ENCODE results near the gene PNMA8B.

PNMA8B gene

GRCh38 chr19:46508206-46508605 is 12.5 kb upstream of the PNMA8B start:
- H4K20me1 ChIP-seq (ENCODE audit: insufficient read depth), result no peaks in the 10 kb centered on the region
- H3K4me3 ChIP-seq (IDR thresholded peaks at IDR 0.05; ENCODE audit: insufficient read depth, low read depth, low read length), result no peak overlapping the region
- H3K27me3 ChIP-seq (ENCODE audit: insufficient read depth, low read depth), result peaks cover 50% of the 10 kb centered on the region
- H3K36me3 ChIP-seq (ENCODE audit: insufficient read depth), result no peaks in the 10 kb centered on the region
- no peaks in the 10 kb centered on the region for H3K79me2 ChIP-seq (ENCODE audit: insufficient read depth, low read depth)
- H3K9ac ChIP-seq, result no peak overlapping the region
- H3K4me1 ChIP-seq (ENCODE audit: low read depth, poor library complexity, severe bottlenecking), result peaks cover 12% of the 10 kb centered on the region
- no peak overlapping the region for H3K4me2 ChIP-seq
- H3K27ac ChIP-seq, result no peak overlapping the region
- no peak overlapping the region for H2AFZ ChIP-seq (ENCODE audit: low read depth)
- TF ChIP-seq CTCF (conservative IDR thresholded peaks at IDR 0.05; ENCODE audit: low read depth, low read length), result no peak

- H2AFZ ChIP-seq (ENCODE audit: low read depth), result no peak overlapping the region
- H3K27ac ChIP-seq, result no peak overlapping the region
- no peaks in the 10 kb centered on the region for H3K79me2 ChIP-seq (ENCODE audit: insufficient read depth, low read depth)
- TF ChIP-seq CTCF (conservative IDR thresholded peaks at IDR 0.05; ENCODE audit: low read depth, low read length), result no peak
- H3K36me3 ChIP-seq (ENCODE audit: insufficient read depth), result no peaks in the 10 kb centered on the region
- H3K4me3 ChIP-seq (IDR thresholded peaks at IDR 0.05; ENCODE audit: insufficient read depth, low read depth, low read length), result no peak overlapping the region
- H3K9ac ChIP-seq, result no peak overlapping the region
- peaks cover 55% of the 10 kb centered on the region for H3K27me3 ChIP-seq (ENCODE audit: insufficient read depth, low read depth)
- H3K4me1 ChIP-seq (ENCODE audit: low read depth, poor library complexity, severe bottlenecking), result peaks cover 6% of the 10 kb centered on the region
- no peaks in the 10 kb centered on the region for H4K20me1 ChIP-seq (ENCODE audit: insufficient read depth)
- no peak overlapping the region for H3K4me2 ChIP-seq
These were observed 8.3 kb upstream of the PNMA8B start for GRCh38 chr19:46503848-46504453.

- Histone ChIP-seq H3K4me3 (IDR thresholded peaks at IDR 0.05; ENCODE audit: insufficient read depth, low read depth, low read length) (no peak overlapping the region), H3K4me1 (ENCODE audit: low read depth, poor library complexity, severe bottlenecking) (peaks cover 6% of the 10 kb centered on the region), H3K4me2 (no peak overlapping the region), H3K27me3 (ENCODE audit: insufficient read depth, low read depth) (peaks cover 62% of the 10 kb centered on the region), H3K36me3 (ENCODE audit: insufficient read depth) (no peaks in the 10 kb centered on the region), H3K27ac (no peak overlapping the region), H3K9ac (no peak overlapping the region), H3K79me2 (ENCODE audit: insufficient read depth, low read depth) (no peaks in the 10 kb centered on the region), H2AFZ (ENCODE audit: low read depth) (no peak overlapping the region), H4K20me1 (ENCODE audit: insufficient read depth) (no peaks in the 10 kb centered on the region)
- TF ChIP-seq CTCF (conservative IDR thresholded peaks at IDR 0.05; ENCODE audit: low read depth, low read length), result no peak
These were observed 7.2 kb upstream of the PNMA8B start for GRCh38 chr19:46502891-46503290.

GRCh38 chr19:46499692-46500091 is 4.0 kb upstream of the PNMA8B start:
- Histone ChIP-seq H3K4me3 (IDR thresholded peaks at IDR 0.05; ENCODE audit: insufficient read depth, low read depth, low read length) (no peak overlapping the region), H3K36me3 (ENCODE audit: insufficient read depth) (no peaks in the 10 kb centered on the region), H3K4me2 (no peak overlapping the region), H2AFZ (ENCODE audit: low read depth) (no peak overlapping the region), H3K27me3 (ENCODE audit: insufficient read depth, low read depth) (peaks cover 70% of the 10 kb centered on the region), H4K20me1 (ENCODE audit: insufficient read depth) (no peaks in the 10 kb centered on the region), H3K9ac (no peak overlapping the region), H3K4me1 (ENCODE audit: low read depth, poor library complexity, severe bottlenecking) (no peaks in the 10 kb centered on the region), H3K79me2 (ENCODE audit: insufficient read depth, low read depth) (no peaks in the 10 kb centered on the region), H3K27ac (no peak overlapping the region)
- TF ChIP-seq CTCF (conservative IDR thresholded peaks at IDR 0.05; ENCODE audit: low read depth, low read length), result no peak

All from KMS-11 (cell line).